ENCODE measurements around the gene CEP112. TPM values are rescaled to one million over a fixed set of nuclear protein-coding genes. Genes with fewer than 3 reads are reported as not detected.

Gene CEP112
- total RNA-seq, 1 experiment from 2014 or later: 9.5 TPM

- Histone ChIP-seq H3K27me3 (ENCODE audit: control insufficient read depth, insufficient read depth, low read length) (no peaks in the 10 kb centered on the region; the same call in 1 of the 2 replicates), H3K36me3 (ENCODE audit: control insufficient read depth, insufficient read depth, low read length) (no peaks in the 10 kb centered on the region), H3K27ac (ENCODE audit: low read length) (no peak overlapping the region), H3K9me3 (ENCODE audit: control insufficient read depth, insufficient read depth, low read depth, low read length) (no peaks in the 10 kb centered on the region), H3K4me3 (ENCODE audit: low read depth in 2 of 2, low read length in 2 of 2) (no peak overlapping the region), H3K4me1 (ENCODE audit: control insufficient read depth, insufficient read depth, low read length) (no peaks in the 10 kb centered on the region)
- ChIA-PET CTCF (no interaction called here), POLR2A (interaction anchor here (0.6 kb wide), 1 partner anchor 159 kb away, joined by 4 read pairs; no protein-coding TSS in a partner anchor)
- intact Hi-C loops (cut with micrococcal nuclease; ENCODE audit: unreplicated experiment): no loop called here
- DNase-seq (ENCODE audit: low read depth, low spot score) (no peak), ATAC-seq (no peak)
- in situ Hi-C loops (cut with HindIII; ENCODE audit: low pct_unique_long_range_greater_than_20kb, low sequenced_read_pairs): no loop called here
- no peak for TF ChIP-seq SIN3A (IDR thresholded peaks at IDR 0.05; ENCODE audit: borderline replicate concordance, insufficient read depth, low read depth, low read length)
- no peak for TF ChIP-seq POLR2AphosphoS5 (IDR thresholded peaks at IDR 0.05; ENCODE audit: low read depth, low read length)
- TF ChIP-seq, protein P1, sequence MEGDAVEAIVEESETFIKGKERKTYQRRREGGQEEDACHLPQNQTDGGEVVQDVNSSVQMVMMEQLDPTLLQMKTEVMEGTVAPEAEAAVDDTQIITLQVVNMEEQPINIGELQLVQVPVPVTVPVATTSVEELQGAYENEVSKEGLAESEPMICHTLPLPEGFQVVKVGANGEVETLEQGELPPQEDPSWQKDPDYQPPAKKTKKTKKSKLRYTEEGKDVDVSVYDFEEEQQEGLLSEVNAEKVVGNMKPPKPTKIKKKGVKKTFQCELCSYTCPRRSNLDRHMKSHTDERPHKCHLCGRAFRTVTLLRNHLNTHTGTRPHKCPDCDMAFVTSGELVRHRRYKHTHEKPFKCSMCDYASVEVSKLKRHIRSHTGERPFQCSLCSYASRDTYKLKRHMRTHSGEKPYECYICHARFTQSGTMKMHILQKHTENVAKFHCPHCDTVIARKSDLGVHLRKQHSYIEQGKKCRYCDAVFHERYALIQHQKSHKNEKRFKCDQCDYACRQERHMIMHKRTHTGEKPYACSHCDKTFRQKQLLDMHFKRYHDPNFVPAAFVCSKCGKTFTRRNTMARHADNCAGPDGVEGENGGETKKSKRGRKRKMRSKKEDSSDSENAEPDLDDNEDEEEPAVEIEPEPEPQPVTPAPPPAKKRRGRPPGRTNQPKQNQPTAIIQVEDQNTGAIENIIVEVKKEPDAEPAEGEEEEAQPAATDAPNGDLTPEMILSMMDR (IDR thresholded peaks at IDR 0.05): no peak
- TF ChIP-seq REST (IDR thresholded peaks at IDR 0.05; ENCODE audit: insufficient read depth in 1 of 2, low read depth in 2 of 2, low read length in 1 of 2): no peak
- no peak for TF ChIP-seq TCF7L2 (IDR thresholded peaks at IDR 0.05; ENCODE audit: low read depth, low read length)
- BruUV-seq (replicated peaks): no TSS peak
Observed at GRCh38 chr17:66220079-66220835, 28.3 kb upstream of the CEP112 start.

DNA sequence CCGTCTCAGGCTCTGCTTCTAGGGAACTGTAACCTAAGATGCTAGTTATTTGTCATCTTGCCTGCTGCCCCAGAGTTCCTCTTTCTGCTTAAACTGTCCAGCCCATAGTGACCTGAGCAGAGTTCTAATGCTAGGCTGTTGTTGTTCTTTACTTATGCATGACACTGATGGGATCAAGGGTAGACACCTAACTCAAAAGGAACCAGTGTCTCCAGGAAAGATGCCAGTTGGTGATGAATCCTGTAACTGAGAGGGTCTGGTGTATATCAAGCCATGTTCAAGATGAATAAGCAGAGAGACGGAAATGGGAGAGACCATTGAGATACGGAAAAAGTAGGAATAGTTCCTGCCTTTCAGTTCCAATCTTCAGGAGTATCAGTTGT lies 23.6 kb upstream of the CEP112 start:
- CTCF ChIA-PET: no interaction called here
- no TSS peak for BruUV-seq (replicated peaks)
- no peak for ATAC-seq

More for the DNA sequence above, 23.6 kb upstream of the CEP112 start:
- H3K4me1 ChIP-seq (ENCODE audit: control insufficient read depth, insufficient read depth, low read length): no peaks in the 10 kb centered on the region
- POLR2A ChIA-PET: no interaction called here
- no peak overlapping the region for H3K27ac ChIP-seq (ENCODE audit: low read length)
- no peaks in the 10 kb centered on the region; the same call in 1 of the 2 replicates for H3K27me3 ChIP-seq (ENCODE audit: control insufficient read depth, insufficient read depth, low read length)
- H3K9me3 ChIP-seq (ENCODE audit: control insufficient read depth, insufficient read depth, low read depth, low read length): no peaks in the 10 kb centered on the region
- H3K4me3 ChIP-seq (ENCODE audit: low read depth in 2 of 2, low read length in 2 of 2): no peak overlapping the region
- no peak for DNase-seq (ENCODE audit: low read depth, low spot score)
- in situ Hi-C loops (cut with HindIII; ENCODE audit: low pct_unique_long_range_greater_than_20kb, low sequenced_read_pairs): no loop called here
- H3K36me3 ChIP-seq (ENCODE audit: control insufficient read depth, insufficient read depth, low read length): no peaks in the 10 kb centered on the region
- TF ChIP-seq REST (IDR thresholded peaks at IDR 0.05; ENCODE audit: insufficient read depth in 1 of 2, low read depth in 2 of 2, low read length in 1 of 2) (no peak), SIN3A (IDR thresholded peaks at IDR 0.05; ENCODE audit: borderline replicate concordance, insufficient read depth, low read depth, low read length) (no peak), TCF7L2 (IDR thresholded peaks at IDR 0.05; ENCODE audit: low read depth, low read length) (no peak), POLR2AphosphoS5 (IDR thresholded peaks at IDR 0.05; ENCODE audit: low read depth, low read length) (no peak)
- TF ChIP-seq, protein P1 (IDR thresholded peaks at IDR 0.05): no peak
- intact Hi-C loops (cut with micrococcal nuclease; ENCODE audit: unreplicated experiment): no loop called here
